ENCODE data around the gene STK32C. TPM values are rescaled to one million over a fixed set of nuclear protein-coding genes. Genes with fewer than 3 reads are reported as not detected.
"Not testable (repeated sequence)": the region's sequence is repeated elsewhere in the genome, so short reads cannot be mapped to it uniquely, and the experiment has no call there.

Gene STK32C
- total and polyA plus RNA-seq, 8 donors: 3.3 to 13.2 (median 5.2) TPM

- H3K27me3 ChIP-seq: no peaks in the 10 kb centered on the region
- no peaks in the 10 kb centered on the region for H3K36me3 ChIP-seq
- no peak overlapping the region for H3K27ac ChIP-seq
- FAIRE-seq (no peak), ATAC-seq (no peak), DNase-seq (peak in 2 of 6 donors; percentile 32 to 39)
- TF ChIP-seq, protein P1, sequence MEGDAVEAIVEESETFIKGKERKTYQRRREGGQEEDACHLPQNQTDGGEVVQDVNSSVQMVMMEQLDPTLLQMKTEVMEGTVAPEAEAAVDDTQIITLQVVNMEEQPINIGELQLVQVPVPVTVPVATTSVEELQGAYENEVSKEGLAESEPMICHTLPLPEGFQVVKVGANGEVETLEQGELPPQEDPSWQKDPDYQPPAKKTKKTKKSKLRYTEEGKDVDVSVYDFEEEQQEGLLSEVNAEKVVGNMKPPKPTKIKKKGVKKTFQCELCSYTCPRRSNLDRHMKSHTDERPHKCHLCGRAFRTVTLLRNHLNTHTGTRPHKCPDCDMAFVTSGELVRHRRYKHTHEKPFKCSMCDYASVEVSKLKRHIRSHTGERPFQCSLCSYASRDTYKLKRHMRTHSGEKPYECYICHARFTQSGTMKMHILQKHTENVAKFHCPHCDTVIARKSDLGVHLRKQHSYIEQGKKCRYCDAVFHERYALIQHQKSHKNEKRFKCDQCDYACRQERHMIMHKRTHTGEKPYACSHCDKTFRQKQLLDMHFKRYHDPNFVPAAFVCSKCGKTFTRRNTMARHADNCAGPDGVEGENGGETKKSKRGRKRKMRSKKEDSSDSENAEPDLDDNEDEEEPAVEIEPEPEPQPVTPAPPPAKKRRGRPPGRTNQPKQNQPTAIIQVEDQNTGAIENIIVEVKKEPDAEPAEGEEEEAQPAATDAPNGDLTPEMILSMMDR (IDR thresholded peaks at IDR 0.05): no peak
- no peak overlapping the region for H3K4me3 ChIP-seq
- no peaks in the 10 kb centered on the region for H3K9me3 ChIP-seq
- H3K4me1 ChIP-seq: peaks cover 0 to 8% (median 0%) of the 10 kb centered on the region in 3 donors
- intact Hi-C loops (cut with DNase I): no loop called here
- WGBS, 2 donors: 66 to 78% methylated on average over 14 to 17 of the region's 17 CpGs
Observed at GRCh38 chr10:132163826-132164515, 143.8 kb downstream of the STK32C start.

- Histone ChIP-seq H3K4me3 (no peak overlapping the region), H3K4me1 (peaks cover 0 to 8% (median 0%) of the 10 kb centered on the region in 3 donors), H3K9me3 (no peaks in the 10 kb centered on the region), H3K36me3 (no peaks in the 10 kb centered on the region), H3K27ac (no peak overlapping the region), H3K27me3 (no peaks in the 10 kb centered on the region)
- DNase-seq: peak in 5 of 6 donors; percentile 22 to 71 (median 62)
- TF ChIP-seq, protein P1 (IDR thresholded peaks at IDR 0.05): no peak
- 26 to 27% methylated on average over 13 to 16 of the region's 16 CpGs for WGBS, 2 donors
- FAIRE-seq: no peak
- peak; percentile 48 to 77 (median 58) for ATAC-seq
- intact Hi-C loops (cut with DNase I): no loop called here
Observed at GRCh38 chr10:132163278-132163765, 144.4 kb downstream of the STK32C start.

DNA sequence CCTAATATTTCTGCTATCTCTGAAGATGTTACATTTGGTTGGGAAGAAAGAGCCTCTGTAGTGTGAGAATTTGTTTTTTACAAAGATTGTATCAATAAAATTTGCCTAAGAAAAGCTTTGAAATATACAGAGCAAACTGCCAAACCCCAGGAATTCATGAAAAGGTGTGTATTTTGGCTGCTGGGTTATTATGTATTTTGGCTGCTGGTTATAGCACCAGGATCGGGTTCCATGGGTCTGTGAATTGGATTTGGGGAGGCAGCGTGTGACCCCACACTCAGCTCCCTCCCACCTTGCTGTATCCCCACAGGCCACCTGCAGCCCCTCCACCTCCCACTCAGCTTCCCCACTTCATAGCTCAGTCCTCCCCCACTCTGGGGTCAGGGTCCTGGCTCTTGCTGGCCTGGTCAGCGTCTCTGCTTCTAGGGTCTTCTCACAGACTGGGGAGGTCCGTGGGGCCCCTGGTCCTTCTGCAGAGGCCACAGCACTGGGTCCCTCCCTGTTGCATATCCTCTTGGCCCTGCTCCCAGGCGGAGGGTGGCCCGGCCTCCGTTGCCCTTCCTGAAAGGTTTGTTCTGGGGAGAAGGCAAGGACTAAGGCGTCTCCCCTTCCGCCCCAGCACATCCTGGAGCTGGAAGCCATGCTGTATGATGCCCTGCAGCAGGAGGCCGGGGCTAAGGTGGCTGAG lies 145.0 kb downstream of the STK32C start:
- 38 to 40% methylated on average over 10 of the region's 10 CpGs for WGBS, 2 donors
- H3K36me3 ChIP-seq: no peaks in the 10 kb centered on the region
- intact Hi-C loops (cut with DNase I): no loop called here
- H3K4me1 ChIP-seq: peaks cover 0 to 8% (median 0%) of the 10 kb centered on the region in 3 donors
- no peak overlapping the region for H3K27ac ChIP-seq
- DNase-seq: peak in 3 of 6 donors; percentile 14 to 63 (median 58)
- FAIRE-seq: no peak
- H3K4me3 ChIP-seq: no peak overlapping the region
- no peaks in the 10 kb centered on the region for H3K27me3 ChIP-seq
- TF ChIP-seq, protein P1 (IDR thresholded peaks at IDR 0.05): no peak
- no peaks in the 10 kb centered on the region for H3K9me3 ChIP-seq
- ATAC-seq: peak in 3 of 4 donors; percentile 24 to 52 (median 34)

GRCh38 chr10:132162021-132162531 lies 145.7 kb downstream of the STK32C start:
- Histone ChIP-seq H3K4me1 (peaks cover 0 to 8% (median 0%) of the 10 kb centered on the region in 3 donors), H3K4me3 (no peak overlapping the region), H3K9me3 (no peaks in the 10 kb centered on the region), H3K36me3 (no peaks in the 10 kb centered on the region), H3K27me3 (no peaks in the 10 kb centered on the region), H3K27ac (no peak overlapping the region)
- 40 to 43% methylated on average over 12 of the region's 12 CpGs for WGBS, 2 donors
- intact Hi-C loops (cut with DNase I): no loop called here
- ATAC-seq: peak in 1 of 4 donors; percentile 36
- TF ChIP-seq, protein P1 (IDR thresholded peaks at IDR 0.05): no peak
- peak in 2 of 6 donors; percentile 32 to 43 for DNase-seq
- no peak for FAIRE-seq

- H3K9me3 ChIP-seq; H3K36me3 ChIP-seq; FAIRE-seq; DNase-seq; intact Hi-C loops (cut with DNase I); ATAC-seq; H3K27ac ChIP-seq; H3K4me1 ChIP-seq; H3K27me3 ChIP-seq; H3K4me3 ChIP-seq: not testable (repeated sequence)
- 61 to 70% methylated on average over 2 to 3 of the region's 4 CpGs for WGBS, 2 donors
Observed at GRCh38 chr10:132160834-132161622, 146.7 kb downstream of the STK32C start.

DNA sequence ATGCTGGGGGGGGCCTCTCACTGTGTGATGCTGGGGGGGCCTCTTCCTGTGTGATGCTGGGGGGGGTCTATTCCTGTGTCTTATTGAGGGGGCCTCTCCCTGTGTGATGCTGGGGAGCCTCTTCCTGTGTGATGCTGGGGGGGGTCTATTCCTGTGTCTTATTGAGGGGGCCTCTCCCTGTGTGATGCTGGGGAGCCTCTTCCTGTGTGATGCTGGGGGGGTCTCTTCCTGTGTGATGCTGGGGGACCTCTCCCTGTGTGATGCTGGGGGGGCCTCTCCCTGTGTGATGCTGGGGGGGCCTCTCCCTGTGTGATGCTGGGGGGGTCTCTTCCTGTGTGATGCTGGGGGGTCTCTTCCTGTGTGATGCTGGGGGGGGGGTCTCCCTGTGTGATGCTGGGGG lies 147.5 kb downstream of the STK32C start:
- intact Hi-C loops (cut with DNase I); FAIRE-seq; H3K9me3 ChIP-seq; H3K4me1 ChIP-seq; DNase-seq; H3K4me3 ChIP-seq; H3K27me3 ChIP-seq; H3K27ac ChIP-seq; H3K36me3 ChIP-seq; ATAC-seq: not testable (repeated sequence)

DNA sequence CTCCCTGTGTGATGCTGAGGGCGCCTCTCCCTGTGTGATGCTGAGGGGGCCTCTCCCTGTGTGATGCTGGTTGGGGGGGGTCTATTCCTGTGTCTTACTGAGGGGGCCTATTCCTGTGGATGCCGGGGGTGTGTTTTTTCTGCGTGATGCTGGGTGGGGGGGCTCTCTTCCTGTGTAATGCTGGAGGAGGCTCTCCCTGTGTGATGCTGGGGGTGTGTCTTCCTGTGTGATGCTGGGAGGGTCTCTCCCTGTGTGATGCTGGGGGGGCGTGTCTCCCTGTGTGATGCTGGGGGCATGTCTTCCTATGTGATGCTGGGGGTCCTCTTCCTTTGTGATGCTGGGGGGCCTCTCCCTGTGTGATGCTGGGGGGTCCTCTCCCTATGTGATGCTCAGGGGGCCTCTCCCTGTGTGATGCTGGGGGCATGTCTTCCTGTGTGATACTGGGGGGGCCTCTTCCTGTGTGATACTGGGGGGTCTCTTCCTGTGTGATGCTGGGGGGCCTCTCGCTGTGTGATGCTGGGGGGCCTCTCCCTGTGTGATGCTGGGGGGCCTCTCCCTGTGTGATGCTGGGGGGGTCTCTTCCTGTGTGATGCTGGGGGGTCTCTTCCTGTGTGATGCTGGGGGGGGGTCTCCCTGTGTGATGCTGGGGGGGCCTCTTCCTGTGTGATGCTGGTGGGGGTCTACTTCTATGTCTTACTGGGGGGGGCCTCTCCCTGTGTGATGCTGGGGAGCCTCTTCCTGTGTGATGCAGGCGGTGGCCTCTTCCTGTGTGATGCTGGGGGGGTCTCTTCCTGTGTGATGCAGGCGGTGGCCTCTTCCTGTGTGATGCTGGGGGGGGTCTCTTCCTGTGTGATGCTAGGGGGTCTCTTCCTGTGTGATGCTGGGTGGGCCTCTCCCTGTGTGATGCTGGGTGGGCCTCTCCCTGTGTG lies 148.2 kb downstream of the STK32C start:
- H3K36me3 ChIP-seq; H3K27me3 ChIP-seq; FAIRE-seq; intact Hi-C loops (cut with DNase I); ATAC-seq; H3K4me3 ChIP-seq; H3K4me1 ChIP-seq; H3K27ac ChIP-seq; H3K9me3 ChIP-seq: not testable (repeated sequence)
- DNase-seq: peak in 2 of 6 donors; percentile 19
- WGBS, 2 donors: 71 to 74% methylated on average over 5 to 7 of the region's 7 CpGs

All from pancreas (tissue), 10 donors.